ENCODE data around the gene IFT43. TPM values are rescaled to one million over a fixed set of nuclear protein-coding genes. Genes with fewer than 3 reads are reported as not detected.

The IFT43 gene
- total and polyA plus RNA-seq, 9 of the 15 experiments (the other 6 are each of a cell fraction or from before 2014, with no cell fraction given) = 4.9 to 12.8 (median 8.0) TPM

- Histone ChIP-seq H2AFZ (ENCODE audit: low read depth, low read length) (no peak overlapping the region), H3K79me2 (ENCODE audit: control insufficient read depth, insufficient read depth, low read length) (no peaks in the 10 kb centered on the region), H3K9me3 (replicated peaks; ENCODE audit: control insufficient read depth, insufficient read depth, low read depth, low read length) (0 out of 2 replicates have a peak, but pooled peaks cover 2% of the 10 kb centered on the region), H3K9ac (ENCODE audit: insufficient read depth in 1 of 2, low read depth in 2 of 2, low read length in 2 of 2) (no peak overlapping the region), H3K27ac (ENCODE audit: extremely low read depth, low read depth, low read length) (no peak overlapping the region), H3K4me2 (ENCODE audit: insufficient read depth, low read length) (no peak overlapping the region), H3K4me1 (replicated peaks in 1 of 2; ENCODE audit: control insufficient read depth in 2 of 2, insufficient read depth in 2 of 2, low read length in 2 of 2) (no peaks in the 10 kb centered on the region), H3K36me3 (ENCODE audit: control insufficient read depth, insufficient read depth, low read length) (no peaks in the 10 kb centered on the region), H3K4me3 (no peak overlapping the region), H4K20me1 (replicated peaks; ENCODE audit: control insufficient read depth, insufficient read depth, low read length) (no peaks in the 10 kb centered on the region), H3K27me3 (ENCODE audit: control insufficient read depth in 2 of 2, insufficient read depth in 2 of 2, low read length in 2 of 2) (no peaks in the 10 kb centered on the region), H3K9me1 (ENCODE audit: control insufficient read depth, insufficient read depth, low read length) (no peaks in the 10 kb centered on the region)
- ChIA-PET POLR2A (interaction anchor here (0.6 kb wide), 1 partner anchor 116 kb away, joined by 3 read pairs; no protein-coding TSS in a partner anchor), CTCF (ENCODE audit: low intra/inter-chr PET ratio) (no interaction called here)
- in situ Hi-C loops (cut with MboI) = no loop called here
- intact Hi-C loops (cut with micrococcal nuclease) = no loop called here
- no peak for ATAC-seq
- BruUV-seq (replicated peaks) = no TSS peak
- DNase-seq (ENCODE audit: extremely low read depth in 1 of 4, low spot score in 3 of 4) = no peak
- FAIRE-seq = no peak
- 8% methylated on average over 4 of the region's 4 CpGs for WGBS (ENCODE audit: insufficient coverage, low coverage, missing lambda C conversion rate)
- TF ChIP-seq EHMT2 (IDR thresholded peaks at IDR 0.05) = no peak
- TF ChIP-seq, protein P1, sequence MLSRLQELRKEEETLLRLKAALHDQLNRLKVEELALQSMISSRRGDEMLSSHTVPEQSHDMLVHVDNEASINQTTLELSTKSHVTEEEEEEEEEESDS (CRISPR knock-in tag; IDR thresholded peaks at IDR 0.05) = no peak
- no peak for TF ChIP-seq ESRRB (CRISPR knock-in tag; IDR thresholded peaks at IDR 0.05; ENCODE audit: borderline replicate concordance)
- TF ChIP-seq SIN3A (IDR thresholded peaks at IDR 0.05; ENCODE audit: borderline replicate concordance in 2 of 2, control insufficient read depth in 1 of 2, low read depth in 2 of 2, low read length in 2 of 2) = no peak
- TF ChIP-seq CBX1 (IDR thresholded peaks at IDR 0.05; ENCODE audit: low read depth) = no peak
- no peak for TF ChIP-seq KLF6 (CRISPR knock-in tag; IDR thresholded peaks at IDR 0.05; ENCODE audit: borderline replicate concordance)
- no peak for TF ChIP-seq CREM (IDR thresholded peaks at IDR 0.05; ENCODE audit: low read depth)
- TF ChIP-seq E2F1 (CRISPR knock-in tag; IDR thresholded peaks at IDR 0.05) = no peak
- TF ChIP-seq XRCC4 (IDR thresholded peaks at IDR 0.05; ENCODE audit: extremely low read depth, insufficient read depth, insufficient read length) = no peak
- TF ChIP-seq, protein P2, sequence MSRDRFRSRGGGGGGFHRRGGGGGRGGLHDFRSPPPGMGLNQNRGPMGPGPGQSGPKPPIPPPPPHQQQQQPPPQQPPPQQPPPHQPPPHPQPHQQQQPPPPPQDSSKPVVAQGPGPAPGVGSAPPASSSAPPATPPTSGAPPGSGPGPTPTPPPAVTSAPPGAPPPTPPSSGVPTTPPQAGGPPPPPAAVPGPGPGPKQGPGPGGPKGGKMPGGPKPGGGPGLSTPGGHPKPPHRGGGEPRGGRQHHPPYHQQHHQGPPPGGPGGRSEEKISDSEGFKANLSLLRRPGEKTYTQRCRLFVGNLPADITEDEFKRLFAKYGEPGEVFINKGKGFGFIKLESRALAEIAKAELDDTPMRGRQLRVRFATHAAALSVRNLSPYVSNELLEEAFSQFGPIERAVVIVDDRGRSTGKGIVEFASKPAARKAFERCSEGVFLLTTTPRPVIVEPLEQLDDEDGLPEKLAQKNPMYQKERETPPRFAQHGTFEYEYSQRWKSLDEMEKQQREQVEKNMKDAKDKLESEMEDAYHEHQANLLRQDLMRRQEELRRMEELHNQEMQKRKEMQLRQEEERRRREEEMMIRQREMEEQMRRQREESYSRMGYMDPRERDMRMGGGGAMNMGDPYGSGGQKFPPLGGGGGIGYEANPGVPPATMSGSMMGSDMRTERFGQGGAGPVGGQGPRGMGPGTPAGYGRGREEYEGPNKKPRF (IDR thresholded peaks at IDR 0.05; ENCODE audit: low read depth, low read length) = no peak
- TF ChIP-seq ETV5 (CRISPR knock-in tag; IDR thresholded peaks at IDR 0.05; ENCODE audit: low read depth) = no peak
- no peak for TF ChIP-seq GTF3C2 (IDR thresholded peaks at IDR 0.05; ENCODE audit: borderline replicate concordance, extremely low read depth, insufficient read length)
- no peak for TF ChIP-seq ZNF785 (CRISPR knock-in tag; IDR thresholded peaks at IDR 0.05)
- TF ChIP-seq DIDO1 (tag; IDR thresholded peaks at IDR 0.05; ENCODE audit: low read depth) = no peak
- no peak for TF ChIP-seq GTF2E2 (tag; IDR thresholded peaks at IDR 0.05)
- no peak for TF ChIP-seq FOXK1 (CRISPR knock-in tag; IDR thresholded peaks at IDR 0.05; ENCODE audit: borderline replicate concordance)
These were observed 38.8 kb downstream of the IFT43 start for GRCh38 chr14:76024211-76024907.

Data from K562 (cell line).